HG03175 (cell line): Measurements from ENCODE around the gene PARVA.

Experiments
- ATAC-seq: cut with Tn5 transposase; IDR thresholded peaks from one replicate; pipeline ENCODE4 v1.9.1; 2021; ENCODE audit warnings: mild to moderate bottlenecking, moderate library complexity; ENCODE audit not compliant: unreplicated experiment

PARVA gene

DNA sequence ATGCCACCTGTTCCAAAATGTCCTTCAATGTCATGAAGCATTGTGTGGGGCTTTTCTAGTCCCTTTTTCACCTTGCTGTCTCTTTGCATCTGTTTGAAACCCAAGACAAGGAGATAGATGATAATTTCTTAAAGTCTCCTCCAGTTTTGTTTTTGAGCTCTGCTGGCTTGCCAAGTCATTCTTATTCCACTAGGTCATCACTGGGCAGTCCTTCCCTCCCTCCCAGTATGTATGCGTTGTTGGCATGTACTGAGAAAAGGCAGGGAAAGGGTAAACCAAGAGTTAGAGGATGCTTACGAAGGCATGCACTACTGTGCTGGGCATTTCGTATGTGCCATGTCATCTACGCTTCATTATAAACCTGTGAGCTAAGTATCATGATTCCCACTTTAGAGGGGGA lies 78.6 kb downstream of the PARVA start:
- ATAC-seq, result no peak

DNA sequence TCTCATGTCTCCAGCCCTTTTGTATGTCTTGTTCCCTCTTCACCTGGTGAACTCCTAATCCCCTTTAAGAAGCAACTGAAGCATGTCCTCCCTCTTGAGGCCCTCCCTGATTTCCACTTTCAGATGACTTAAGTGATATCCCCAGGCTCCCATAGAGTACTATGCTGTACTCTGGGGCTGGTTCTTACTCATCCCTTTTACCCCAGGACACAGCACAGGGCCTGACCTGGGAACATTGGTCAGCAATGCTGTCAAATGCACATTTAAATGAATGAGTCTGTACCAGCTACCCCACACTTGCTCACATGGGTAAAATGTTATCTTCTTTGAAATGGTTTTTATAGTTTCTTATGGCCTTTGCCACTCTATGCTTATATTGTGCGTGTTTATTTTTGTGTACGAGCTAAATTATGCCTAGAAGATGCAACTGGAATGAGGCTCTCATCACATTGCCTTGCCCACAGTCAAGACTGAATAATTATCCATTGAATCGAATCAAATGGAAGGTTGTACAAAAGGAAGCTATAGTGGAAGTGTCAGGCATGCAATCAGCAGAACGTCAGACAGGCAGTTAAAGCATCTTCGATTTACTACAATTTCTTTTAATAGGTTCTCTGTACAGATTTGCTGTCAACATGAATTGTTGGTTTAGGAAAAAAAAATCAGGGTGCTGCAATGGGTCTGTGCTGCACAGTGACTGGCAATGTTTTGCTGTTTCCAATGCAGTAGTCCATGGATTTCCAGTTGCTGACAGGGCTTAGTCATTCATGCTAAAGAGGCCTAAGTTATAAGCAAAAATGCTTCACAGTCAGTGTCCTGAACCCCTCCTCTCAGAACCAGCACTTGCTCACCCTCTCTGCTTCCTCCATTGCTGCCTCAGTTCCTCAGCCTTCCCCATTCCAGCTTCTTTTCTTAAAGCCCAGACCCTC lies 79.5 kb downstream of the PARVA start:
- no peak for ATAC-seq

DNA sequence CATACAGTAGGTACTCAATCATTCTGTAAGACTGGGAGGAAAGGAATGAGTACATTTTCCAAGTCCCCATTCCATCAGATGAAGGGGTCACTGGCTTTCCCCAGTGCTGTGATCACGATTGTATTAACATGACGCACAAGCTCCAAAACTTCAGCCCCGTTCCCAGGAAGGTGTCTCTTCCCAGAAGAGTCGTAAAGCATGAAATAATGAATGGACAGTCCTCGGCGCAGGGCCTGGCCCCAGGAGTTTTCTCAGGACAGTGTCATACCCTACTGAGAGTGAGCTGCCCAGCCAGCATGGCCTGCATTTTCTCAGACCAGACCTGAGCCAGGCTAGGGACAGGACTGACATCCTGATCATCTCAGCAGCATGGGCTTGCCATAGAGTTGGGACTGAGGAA lies 80.7 kb downstream of the PARVA start:
- ATAC-seq, result no peak

DNA sequence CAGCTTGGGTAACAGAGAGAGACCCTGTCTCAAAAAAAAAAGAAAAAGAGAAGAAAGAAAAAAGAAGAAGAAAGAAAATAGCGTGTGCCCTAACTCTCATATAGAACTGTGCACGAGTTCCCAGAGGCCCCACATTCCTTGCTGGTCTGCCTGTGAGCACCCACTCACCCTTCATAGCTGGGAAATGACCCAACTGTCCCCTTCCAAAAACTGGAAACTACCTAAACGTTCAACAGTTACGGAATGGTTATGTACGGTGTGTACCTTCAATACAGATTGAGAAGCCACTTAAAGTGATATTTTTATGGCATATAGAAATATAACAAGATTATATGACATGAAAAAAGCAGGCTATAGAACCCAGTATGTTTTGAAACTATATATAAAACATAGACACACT lies 82.0 kb downstream of the PARVA start:
- ATAC-seq, result no peak

DNA sequence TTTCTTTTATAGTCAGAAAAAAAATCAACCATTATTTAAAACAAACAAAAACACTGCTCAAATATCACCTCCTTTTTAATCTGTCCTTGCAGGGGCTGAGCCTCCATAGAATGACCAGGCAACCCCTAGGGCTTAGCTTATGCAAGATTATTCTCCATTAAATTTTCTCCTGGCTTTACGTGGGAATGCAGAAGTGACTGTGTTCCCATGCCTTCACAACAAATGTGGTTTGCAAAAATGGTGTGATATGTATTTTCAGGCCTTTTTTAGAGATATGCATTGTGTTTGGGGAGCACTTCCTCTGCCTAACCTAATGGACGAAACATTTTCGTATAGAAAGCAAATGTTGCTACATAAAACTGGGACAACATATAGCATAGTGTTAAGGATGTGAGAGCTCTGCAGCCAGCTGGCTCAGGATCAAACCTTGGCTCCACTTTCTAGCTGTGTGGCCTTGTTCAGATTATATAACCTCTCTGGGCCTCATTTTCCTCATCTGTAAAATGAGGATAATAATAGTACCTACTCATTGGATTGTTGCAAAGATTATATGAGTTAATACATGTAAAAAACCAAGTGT lies 82.6 kb downstream of the PARVA start:
- no peak for ATAC-seq

DNA sequence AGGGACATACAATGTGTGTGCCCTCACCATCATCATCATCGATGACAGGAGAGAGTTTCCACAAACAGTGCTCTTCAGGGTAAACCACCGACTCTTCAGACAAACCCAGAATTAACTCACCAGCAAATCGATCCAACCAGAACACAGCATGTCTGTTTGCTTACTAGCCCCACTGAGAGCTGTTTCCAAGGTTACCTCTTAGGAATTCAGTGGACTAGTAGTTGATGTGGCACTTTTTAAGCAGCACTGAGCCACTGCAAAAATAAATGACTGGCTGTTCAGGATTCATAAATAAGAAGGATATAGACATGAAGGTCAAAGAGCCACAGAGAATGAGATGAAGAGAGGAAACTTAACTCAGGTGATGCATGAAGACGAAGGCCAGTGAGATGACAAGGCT lies 83.1 kb downstream of the PARVA start:
- no peak for ATAC-seq

DNA sequence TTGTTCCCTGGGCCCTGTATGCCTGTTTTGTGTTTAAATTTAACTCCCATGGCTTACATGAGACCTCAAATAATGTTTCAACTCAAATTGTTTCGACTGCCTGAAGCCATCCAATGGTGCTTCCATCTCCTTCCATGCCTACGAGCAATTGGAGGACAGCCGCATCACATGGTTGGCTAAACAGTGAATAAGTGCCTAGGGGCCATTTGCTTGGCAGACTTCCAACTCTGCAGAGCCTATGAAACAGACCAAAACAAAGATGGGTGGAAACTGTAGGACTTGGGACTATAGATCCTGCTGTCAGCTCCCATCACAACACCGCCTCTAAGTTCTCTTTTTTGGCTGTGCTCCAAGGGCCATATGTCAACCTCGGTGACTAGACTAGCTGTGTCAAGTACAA lies 84.1 kb downstream of the PARVA start:
- no peak for ATAC-seq

DNA sequence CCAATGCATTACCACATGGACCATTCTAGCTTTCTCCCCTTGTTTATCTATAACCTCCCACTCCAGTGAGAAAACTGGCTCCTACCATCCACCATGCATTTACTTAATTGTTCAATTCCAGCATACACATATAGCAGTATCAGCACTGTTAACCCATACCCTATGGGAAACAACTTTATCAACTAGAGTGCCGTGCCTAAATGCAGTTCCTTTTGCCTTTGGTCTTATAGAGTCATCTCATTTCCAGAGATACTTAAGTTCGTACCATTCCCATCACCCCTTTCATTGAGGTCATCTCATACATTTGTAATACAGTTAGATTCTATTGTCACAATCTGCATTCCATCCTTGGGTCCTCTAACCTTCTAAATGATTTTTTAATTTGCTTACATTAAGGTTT lies 86.9 kb downstream of the PARVA start:
- no peak for ATAC-seq

DNA sequence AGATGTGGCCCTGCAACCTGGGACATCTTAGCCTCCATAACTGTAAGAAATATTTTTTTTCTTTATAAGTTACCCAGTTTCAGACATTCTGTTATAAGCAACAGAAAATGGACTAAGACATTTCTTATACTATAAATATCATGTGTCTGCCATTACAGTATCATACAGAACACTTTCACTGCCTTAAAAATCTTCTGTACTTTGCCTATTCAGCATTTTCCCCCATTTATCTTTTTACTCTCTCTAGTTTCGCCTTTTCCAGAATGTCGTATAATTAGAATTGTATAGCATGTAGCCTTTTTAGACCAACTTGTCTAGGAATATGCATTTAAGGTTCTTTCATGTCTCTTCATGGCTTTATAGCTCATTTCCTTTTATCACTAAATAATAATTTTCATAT lies 88.0 kb downstream of the PARVA start:
- no peak for ATAC-seq

DNA sequence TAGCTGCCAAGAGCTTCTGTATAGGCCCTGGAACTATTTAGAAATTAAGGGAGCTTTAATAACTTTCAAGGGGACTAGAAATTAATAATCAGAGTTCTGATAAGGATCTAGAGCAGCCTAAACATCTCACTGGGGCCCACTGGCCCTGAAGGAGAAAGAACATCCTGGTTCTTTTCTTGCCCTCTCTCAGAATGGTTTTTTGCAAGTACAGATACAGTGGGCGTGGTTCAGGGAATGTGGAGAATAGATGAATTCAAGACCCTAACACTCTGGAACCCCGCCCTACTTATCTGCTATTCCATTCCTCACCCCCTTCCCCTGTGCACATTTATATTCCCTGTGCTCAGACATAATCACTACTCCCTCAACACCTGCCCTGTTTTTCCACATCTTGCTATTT lies 90.2 kb downstream of the PARVA start:
- ATAC-seq, result no peak

DNA sequence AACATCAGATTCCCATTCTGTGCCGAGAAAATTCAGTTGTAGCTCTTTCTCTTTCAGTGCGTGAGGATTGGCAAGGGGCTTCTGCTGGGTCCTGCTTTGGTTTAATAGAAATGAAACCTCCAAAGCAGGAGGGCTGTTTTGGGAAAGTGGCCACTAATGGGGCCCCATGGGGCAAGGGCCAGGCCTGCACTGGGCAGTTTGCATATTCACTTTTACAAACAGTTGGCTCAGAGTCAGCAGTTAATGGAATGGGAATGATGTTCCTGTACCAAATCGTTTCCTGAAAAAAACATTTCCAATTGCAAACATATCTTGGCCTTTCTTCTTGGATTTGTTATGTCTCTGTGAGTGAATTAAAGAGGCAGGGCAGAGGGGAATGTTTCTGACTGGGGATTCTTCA lies 92.1 kb downstream of the PARVA start:
- ATAC-seq, result no peak

DNA sequence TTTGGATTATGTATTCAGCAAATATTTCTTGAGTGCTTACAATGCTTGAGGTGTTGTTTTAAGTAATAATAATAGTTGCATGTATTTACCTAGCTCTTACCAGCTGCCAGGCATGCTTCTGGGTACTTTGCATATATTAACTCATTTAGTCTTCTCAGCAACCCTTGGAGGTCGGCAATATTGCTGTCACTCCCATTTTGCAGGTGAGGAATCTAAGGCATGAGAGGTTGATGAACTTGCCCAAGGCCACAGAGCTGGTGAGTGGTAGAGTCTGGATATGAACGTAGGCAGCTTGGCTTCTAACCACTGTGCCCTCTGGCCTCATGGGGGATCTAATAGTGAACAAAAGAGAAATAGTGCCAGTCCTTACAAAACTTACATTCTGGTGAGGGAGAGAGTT lies 92.9 kb downstream of the PARVA start:
- no peak for ATAC-seq

DNA sequence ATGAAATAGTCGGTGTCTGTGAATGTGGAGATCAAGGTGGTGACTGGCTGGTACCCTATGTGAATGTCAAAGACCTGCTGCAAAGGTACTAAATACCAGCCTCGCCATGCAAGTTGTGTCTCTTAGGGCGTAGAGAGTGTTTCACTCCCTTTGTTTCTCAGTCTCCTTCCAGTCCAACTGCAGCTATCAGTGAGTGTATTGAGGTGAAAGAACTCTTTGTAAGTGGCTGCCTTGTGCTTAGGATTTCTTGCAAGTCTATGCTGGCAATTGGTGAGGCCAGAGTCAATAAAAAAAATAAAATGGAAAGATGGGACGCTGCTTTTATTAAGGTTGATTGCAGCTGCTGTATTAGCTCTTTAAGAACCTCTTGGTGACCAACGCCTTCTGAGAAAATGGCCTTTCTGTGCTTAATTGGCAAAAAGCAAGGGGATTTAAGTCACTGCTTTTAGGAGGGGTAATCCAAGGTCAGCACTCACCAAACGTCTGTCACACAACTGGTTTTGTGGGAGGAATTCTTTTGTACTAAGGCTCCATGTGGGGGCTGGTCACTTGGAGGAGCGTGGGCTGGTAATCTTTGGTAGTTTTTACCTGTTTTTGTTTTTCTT lies 95.1 kb downstream of the PARVA start:
- ATAC-seq, result no peak

DNA sequence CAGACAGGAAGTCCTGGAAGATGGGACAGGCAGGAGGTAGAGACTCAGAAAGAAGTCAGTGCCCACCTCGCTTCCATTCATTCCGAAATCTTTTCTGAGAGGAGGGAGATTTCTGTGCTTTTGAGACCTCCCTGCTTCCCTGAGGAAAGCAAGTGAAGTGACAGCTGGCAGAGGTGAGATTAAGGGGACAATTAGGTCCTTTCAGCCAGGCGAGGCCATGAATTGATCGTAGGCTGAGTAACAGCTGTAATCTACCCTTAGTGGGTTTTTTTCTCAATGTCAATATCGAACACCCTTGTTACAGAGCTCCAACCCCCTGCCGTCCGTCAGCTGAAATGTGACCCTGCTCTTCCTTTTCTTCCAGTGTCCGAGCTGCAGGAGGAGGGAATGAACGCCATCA lies 96.0 kb downstream of the PARVA start:
- ATAC-seq, result no peak

DNA sequence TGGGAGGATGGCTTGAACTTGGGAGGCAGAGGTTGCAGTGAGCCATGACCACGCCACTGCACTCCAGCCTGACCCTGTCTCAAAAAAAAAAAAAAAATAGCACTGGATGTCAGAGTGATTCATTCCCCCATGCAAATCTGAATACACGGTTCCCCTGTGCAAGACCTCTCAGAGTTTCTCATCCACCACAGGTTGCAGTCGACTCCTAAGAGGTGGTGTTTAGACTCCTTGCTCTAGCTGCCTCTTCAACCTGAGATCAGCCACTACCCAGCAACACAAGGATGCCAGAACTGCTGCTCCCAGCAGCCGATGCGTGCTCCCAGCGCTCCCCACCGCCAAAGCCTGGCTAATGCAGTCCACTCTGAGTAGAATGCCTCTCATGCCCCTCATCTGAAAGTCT lies 97.5 kb downstream of the PARVA start:
- ATAC-seq, result no peak

DNA sequence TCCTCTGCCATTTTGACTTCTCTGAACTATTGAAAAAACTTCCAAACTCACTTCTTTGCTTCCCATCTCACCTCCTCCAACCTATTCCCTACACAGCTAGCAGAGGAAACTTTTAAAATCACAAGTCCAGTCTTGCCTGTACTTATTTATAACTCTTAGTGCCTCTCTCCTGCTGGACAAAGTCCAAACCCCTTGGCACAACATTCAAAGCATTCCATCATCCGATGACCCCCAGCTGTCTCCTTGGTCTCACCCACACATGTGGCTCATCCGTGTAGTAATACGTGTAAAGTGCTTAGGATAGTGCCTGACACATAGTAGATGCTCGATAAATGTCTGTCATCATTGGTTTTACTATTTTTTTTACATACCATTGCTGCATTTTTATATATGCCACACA lies 101.4 kb downstream of the PARVA start:
- no peak for ATAC-seq

DNA sequence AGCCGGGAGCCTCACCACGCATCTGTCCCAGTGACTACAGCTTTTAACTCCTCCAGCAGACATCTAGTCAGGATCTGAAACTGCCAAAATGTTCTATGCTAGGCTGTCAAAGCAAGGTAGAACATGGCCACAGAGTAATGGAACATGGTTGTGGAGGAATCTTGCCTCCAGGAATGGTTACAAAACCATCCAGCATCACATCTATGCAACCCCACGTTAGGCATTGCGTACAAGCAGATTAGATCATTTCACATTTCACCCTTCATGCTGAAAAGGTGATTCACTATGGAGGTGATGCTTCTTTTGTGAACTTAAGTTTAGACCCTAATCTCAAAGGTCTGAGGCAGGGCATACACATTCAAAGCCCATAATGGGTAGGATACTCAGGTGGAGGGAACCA lies 103.0 kb downstream of the PARVA start:
- no peak for ATAC-seq

DNA sequence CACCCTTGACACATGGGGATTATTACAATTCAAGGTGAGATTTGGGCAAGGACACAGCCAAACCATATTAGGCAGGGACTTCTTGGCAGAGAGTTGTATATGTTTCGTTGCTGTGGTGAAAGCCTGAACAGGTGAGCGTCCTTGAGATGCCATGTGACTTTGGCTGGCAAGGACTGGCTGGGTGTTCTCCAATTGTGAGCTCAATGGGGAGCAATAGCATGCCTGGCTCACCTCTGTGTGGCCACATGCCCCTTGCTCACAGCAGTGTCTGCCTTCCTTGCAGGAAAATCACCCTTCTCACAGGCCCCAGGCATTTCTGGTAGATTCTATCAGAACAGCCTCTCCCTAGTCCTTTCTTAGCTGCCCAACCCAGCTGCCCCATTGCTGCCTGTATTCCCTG lies 105.5 kb downstream of the PARVA start:
- no peak for ATAC-seq

DNA sequence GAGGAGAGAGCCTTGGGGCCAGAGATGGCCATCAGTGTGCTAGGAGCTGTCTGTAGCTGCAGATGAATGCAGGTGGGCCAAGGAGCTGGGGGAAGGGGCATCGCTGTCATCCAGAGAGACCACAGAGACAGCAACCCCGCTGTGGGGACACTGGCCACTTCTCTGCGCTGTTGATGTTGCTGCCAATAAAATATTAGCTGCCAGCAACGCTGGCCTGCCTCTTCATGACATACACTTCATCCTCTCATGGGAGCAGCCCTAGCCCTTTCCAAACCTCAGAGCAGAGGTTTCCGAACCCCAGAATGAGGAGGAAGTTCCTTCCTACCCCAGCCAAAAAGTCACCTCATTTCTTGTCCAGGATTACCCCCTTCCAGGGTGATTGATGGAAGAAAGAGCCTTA lies 106.2 kb downstream of the PARVA start:
- no peak for ATAC-seq

DNA sequence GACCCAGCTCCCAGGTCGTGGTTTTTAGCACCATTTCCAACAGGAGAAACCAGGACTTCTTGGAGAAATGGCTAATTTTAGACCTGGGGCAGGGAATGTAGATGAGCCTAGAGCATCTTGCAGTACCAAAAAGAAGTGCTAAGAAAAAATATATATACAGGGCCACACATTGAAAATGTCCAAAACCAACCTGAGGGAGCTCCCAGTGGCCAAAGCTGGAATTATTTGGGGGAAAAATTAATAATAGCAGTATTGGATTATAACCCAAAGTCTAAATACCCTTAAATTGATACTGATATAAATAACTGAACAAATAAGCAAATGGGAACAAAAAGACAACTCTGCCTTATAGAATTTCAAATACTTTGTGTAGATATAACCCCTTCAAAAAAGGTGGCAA lies 108.0 kb downstream of the PARVA start:
- no peak for ATAC-seq

DNA sequence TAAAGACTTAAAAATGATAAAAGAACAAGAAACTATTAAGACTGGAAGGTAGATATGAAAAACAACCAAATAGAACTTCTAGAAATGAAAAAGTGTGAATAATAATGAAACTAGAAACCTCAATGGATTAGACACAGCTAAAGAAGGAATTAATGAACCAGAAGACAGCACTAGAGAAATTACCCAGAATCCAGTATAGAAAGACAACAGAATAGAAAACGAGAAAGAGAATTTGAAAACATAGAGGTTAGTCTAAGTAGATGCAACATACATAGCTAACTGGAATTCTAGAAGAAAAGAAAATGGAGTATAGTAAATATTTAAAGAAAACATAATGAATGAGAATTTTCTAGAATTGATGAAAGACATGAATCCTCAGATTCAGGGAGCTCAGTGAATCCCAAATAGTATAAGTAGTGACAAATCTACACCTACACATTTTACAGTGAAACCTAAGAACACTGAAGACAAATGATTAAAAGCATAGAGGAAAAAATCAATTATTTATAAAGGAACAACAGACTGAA lies 111.9 kb downstream of the PARVA start:
- no peak for ATAC-seq

DNA sequence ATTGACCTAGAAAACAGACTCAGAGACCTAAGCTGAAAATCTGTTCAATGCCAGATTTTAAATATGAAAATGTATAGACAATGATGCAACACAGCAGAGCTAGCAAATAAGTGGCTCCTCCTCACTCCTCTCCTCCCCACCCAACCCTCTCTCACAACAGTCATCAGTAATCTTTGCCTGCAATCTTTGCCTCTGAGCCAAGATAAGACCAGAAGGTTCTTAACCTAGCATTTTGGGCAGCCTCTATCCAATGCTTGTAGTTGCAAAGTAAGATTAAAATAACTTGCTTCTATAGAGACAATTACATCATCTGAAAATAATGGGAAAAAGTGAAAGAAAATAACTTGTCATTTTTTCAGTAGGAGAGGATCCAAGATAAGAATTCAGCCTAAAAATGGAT lies 117.3 kb downstream of the PARVA start:
- no peak for ATAC-seq
